IMR-90 (cell line): ENCODE data around the gene XPNPEP2. TPM values are rescaled to one million over a fixed set of nuclear protein-coding genes. Genes with fewer than 3 reads are reported as not detected.

Experiments used
- ATAC-seq: fragments of 200-7000 bp; cut with Tn5 transposase; 2 replicates; pipeline ENCODE4 v1.9.1; 2020; ENCODE audit warnings: low read depth, mild to moderate bottlenecking, moderate library complexity
- BruUV-seq: library from RNA; stranded (reverse); fragments of 400-500 nt; replicated peaks from 2 replicates; lab custom pipeline; 2021; lab: Mats Ljungman, UMichigan
- CTCF ChIA-PET: fragments of 300-600 bp; formaldehyde crosslinking; extraction: SDS; loops from one replicate; lab custom pipeline; 2021; ENCODE audit warnings: antibody characterized with exemption; lab: Yijun Ruan, JAX
- POLR2A ChIA-PET: fragments of 300-600 bp; sonication (Branson Sonifier 250); formaldehyde crosslinking; loops from one replicate; lab custom pipeline; 2022; ENCODE audit warnings: antibody characterized with exemption; ENCODE audit not compliant: unreplicated experiment; lab: Charles Lee
- DNase-seq: peaks from one replicate; pipeline ENCODE4 v3.0.0; 2013
- H2AFZ ChIP-seq: replicated peaks from 2 replicates; pipeline ENCODE3; 2013; ENCODE audit warnings: low read length, mild to moderate bottlenecking; ENCODE audit not compliant: poor library complexity
- H2AK5ac ChIP-seq: 2 replicates; pipeline ENCODE4 v1.6.1; 2013; ENCODE audit warnings: low read depth, low read length, inconsistent platforms
- H2AK9ac ChIP-seq: replicated peaks from 2 replicates; pipeline ENCODE3; 2013; ENCODE audit warnings: mild to moderate bottlenecking, low read depth, low read length, moderate library complexity; ENCODE audit not compliant: poor library complexity
- H2BK120ac ChIP-seq: 2 replicates; pipeline ENCODE4 v1.6.1; 2013; ENCODE audit warnings: low read depth, low read length, inconsistent platforms
- H2BK15ac ChIP-seq: 3 replicates; pipeline ENCODE4 v1.6.1; 2013; ENCODE audit warnings: low read depth, low read length, inconsistent platforms
- H2BK20ac ChIP-seq: 2 replicates; pipeline ENCODE4 v1.6.1; 2013; ENCODE audit warnings: low read depth, mild to moderate bottlenecking, inconsistent platforms, low read length, moderate library complexity
- H2BK5ac ChIP-seq: 2 replicates; pipeline ENCODE4 v1.6.1; 2013; ENCODE audit warnings: mild to moderate bottlenecking, low read depth, low read length, inconsistent platforms; ENCODE audit not compliant: poor library complexity, severe bottlenecking
- H3K14ac ChIP-seq: replicated peaks from 2 replicates; pipeline ENCODE4 v1.6.1; 2013; ENCODE audit warnings: low read depth, low read length, inconsistent platforms
- H3K18ac ChIP-seq: 2 replicates; pipeline ENCODE4 v1.6.1; 2013; ENCODE audit warnings: low read depth, low read length, control low read depth
- H3K23ac ChIP-seq: 2 replicates; pipeline ENCODE4 v1.6.1; 2013; ENCODE audit warnings: low read depth, low read length, inconsistent platforms
- H3K27ac ChIP-seq: 2 replicates; pipeline ENCODE4 v1.5.1; 2013; ENCODE audit warnings: mild to moderate bottlenecking, control low read depth, low read length; ENCODE audit not compliant: insufficient read depth
- H3K27me3 ChIP-seq: 2 replicates; pipeline ENCODE4 v1.6.1; 2013; ENCODE audit warnings: low read length; ENCODE audit not compliant: control insufficient read depth, insufficient read depth
- H3K36me3 ChIP-seq: 2 replicates; pipeline ENCODE4 v1.6.1; 2013; ENCODE audit warnings: low read length, mixed read lengths; ENCODE audit not compliant: control insufficient read depth, insufficient read depth
- H3K4ac ChIP-seq: 2 replicates; pipeline ENCODE4 v1.6.1; 2013; ENCODE audit warnings: low read depth, low read length, inconsistent platforms
- H3K4me1 ChIP-seq: 2 replicates; pipeline ENCODE4 v1.6.1; 2013; ENCODE audit warnings: low read length, mixed read lengths; ENCODE audit not compliant: control insufficient read depth, insufficient read depth
- H3K4me2 ChIP-seq: 2 replicates; pipeline ENCODE4 v1.6.1; 2013; ENCODE audit warnings: low read depth, mild to moderate bottlenecking, control low read depth, low read length, moderate library complexity
- H3K4me3 ChIP-seq: 2 replicates; pipeline ENCODE4 v1.5.1; 2013; ENCODE audit warnings: low read depth, mild to moderate bottlenecking, control low read depth, low read length, moderate library complexity; ENCODE audit not compliant: insufficient read depth
- H3K56ac ChIP-seq: 2 replicates; pipeline ENCODE4 v1.6.1; 2013; ENCODE audit warnings: low read length, inconsistent platforms; ENCODE audit not compliant: insufficient read depth; ENCODE audit errors: extremely low read depth
- H3K79me1 ChIP-seq, 2 experiments: 2 replicates each; pipeline ENCODE4 v1.6.1; 2013; ENCODE audit warnings: low read length in 2 of 2, inconsistent platforms in 1 of 2, low read depth in 1 of 2
- H3K9ac ChIP-seq: 2 replicates; pipeline ENCODE4 v1.6.1; 2013; ENCODE audit warnings: low read depth, low read length, control low read depth
- H3K9me1 ChIP-seq: 2 replicates; pipeline ENCODE4 v1.6.1; 2013; ENCODE audit warnings: low read length, inconsistent platforms; ENCODE audit not compliant: insufficient read depth
- H3K9me3 ChIP-seq: 2 replicates; pipeline ENCODE4 v1.6.1; 2013; ENCODE audit warnings: low read length; ENCODE audit not compliant: control insufficient read depth, insufficient read depth
- H4K20me1 ChIP-seq: 2 replicates; pipeline ENCODE4 v1.6.1; 2013; ENCODE audit warnings: low read length, inconsistent platforms; ENCODE audit not compliant: insufficient read depth
- H4K5ac ChIP-seq: 2 replicates; pipeline ENCODE4 v1.6.1; 2013; ENCODE audit warnings: mild to moderate bottlenecking, low read depth, low read length, control low read depth
- H4K8ac ChIP-seq, 2 experiments: 2 replicates each; pipeline ENCODE4 v1.6.1; 2013; ENCODE audit warnings: low read depth in 2 of 2, low read length in 2 of 2, control low read depth in 1 of 2, inconsistent platforms in 1 of 2
- H4K91ac ChIP-seq: 2 replicates; pipeline ENCODE4 v1.6.1; 2013; ENCODE audit warnings: low read depth, low read length, inconsistent platforms; ENCODE audit not compliant: insufficient read depth
- BHLHE40 ChIP-seq: fragments of 150-350 bp; IDR thresholded peaks from 2 replicates; pipeline ENCODE4 v1.6.1; 2016; ENCODE audit warnings: mild to moderate bottlenecking, low read depth, low read length
- CEBPB ChIP-seq: IDR thresholded peaks from 2 replicates; pipeline ENCODE4 v1.6.1; 2012; ENCODE audit warnings: low read depth, low read length, improper control_type of control experiment
- CHD1 ChIP-seq: IDR thresholded peaks from 2 replicates; pipeline ENCODE4 v1.6.1; 2012; ENCODE audit warnings: low read depth, low read length, improper control_type of control experiment
- FOS ChIP-seq: fragments of 150-350 bp; IDR thresholded peaks from 2 replicates; pipeline ENCODE4 v1.6.1; 2016; ENCODE audit warnings: low read depth, low read length
- MAFK ChIP-seq: IDR thresholded peaks from 2 replicates; pipeline ENCODE4 v1.6.1; 2012; ENCODE audit warnings: low read depth, low read length, improper control_type of control experiment
- MAZ ChIP-seq: IDR thresholded peaks from 2 replicates; pipeline ENCODE4 v1.6.1; 2012; ENCODE audit warnings: low read depth, mild to moderate bottlenecking, low read length, improper control_type of control experiment, moderate library complexity, borderline replicate concordance
- MXI1 ChIP-seq: IDR thresholded peaks from 2 replicates; pipeline ENCODE4 v1.6.1; 2012; ENCODE audit warnings: low read depth, mild to moderate bottlenecking, low read length, moderate library complexity, borderline replicate concordance
- NFE2L2 ChIP-seq: fragments of 150-350 bp; IDR thresholded peaks from 2 replicates; pipeline ENCODE4 v1.6.1; 2016; ENCODE audit warnings: low read depth, mild to moderate bottlenecking, low read length
- POLR2A ChIP-seq: IDR thresholded peaks from 2 replicates; pipeline ENCODE4 v1.6.1; 2012; ENCODE audit warnings: mild to moderate bottlenecking, low read depth, low read length
- RAD21 ChIP-seq: IDR thresholded peaks from 2 replicates; pipeline ENCODE4 v1.6.1; 2012; ENCODE audit warnings: low read length, improper control_type of control experiment
- RFX5 ChIP-seq: IDR thresholded peaks from 2 replicates; pipeline ENCODE4 v1.8.0; 2012; ENCODE audit warnings: low read depth, mild to moderate bottlenecking, low read length, moderate library complexity
- SMC3 ChIP-seq: fragments of 150-350 bp; IDR thresholded peaks from 2 replicates; pipeline ENCODE4 v1.6.1; 2016; ENCODE audit warnings: low read depth, mild to moderate bottlenecking, antibody characterized with exemption, low read length, moderate library complexity
- WGBS, 2 experiments: methylation state at CpG; one replicate each; pipeline versions ENCODE4 v1.1.5 to v1.1.7; 2013; ENCODE audit warnings: missing lambda C conversion rate in 2 of 2; ENCODE audit not compliant: insufficient read length in 1 of 2; ENCODE audit errors: extremely low coverage in 2 of 2; 5-methylcytosine and 5-hydroxymethylcytosine counted together
- dilution Hi-C: fragments of 300-500 bp; cut with HindIII; formaldehyde crosslinking; loops from one replicate; pipeline ENCODE4 v1.14.3; 2018; ENCODE audit warnings: low sequenced_read_pairs; ENCODE audit not compliant: unreplicated experiment
- in situ Hi-C: fragments of 300-500 bp; cut with MboI; formaldehyde crosslinking; loops from 3 replicates; pipeline ENCODE4 v1.14.3; 2019; ENCODE audit warnings: low sequenced_read_pairs, inconsistent platforms, mixed read lengths
- intact Hi-C: fragments of 100-400 bp; cut with micrococcal nuclease; formaldehyde crosslinking; loops from 2 replicates; pipeline ENCODE4 v1.10.0; 2022
- polyA plus RNA-seq, 3 experiments: library from polyadenylated mRNA; depleted of rRNA; stranded (reverse); fragments of >200 nt; gene quantifications; 2 replicates each; pipeline ENCODE4 v1.2.3, GENCODE V29; 2012; ENCODE audit warnings: low replicate concordance in 1 of 3
- total RNA-seq: library from RNA; depleted of rRNA; stranded (reverse); fragments of >200 nt; gene quantifications from 2 replicates; pipeline ENCODE4 v1.2.3, GENCODE V29; 2012
- TF ChIP-seq, protein P1 (sequence below): fragments of 150-350 bp; IDR thresholded peaks from 2 replicates; pipeline ENCODE4 v1.6.1; 2017; ENCODE audit warnings: mild to moderate bottlenecking, antibody characterized with exemption, low read length, low read depth
- TF ChIP-seq, protein P2 (sequence below): fragments of 150-350 bp; IDR thresholded peaks from 2 replicates; pipeline ENCODE4 v1.6.1; 2016; ENCODE audit warnings: low read depth, mild to moderate bottlenecking, low read length, moderate library complexity, borderline replicate concordance

Gene XPNPEP2
- total and polyA plus RNA-seq, 2 of the 4 experiments (the other 2 are of a cell fraction), result under 0.01 to 0.07 TPM

DNA sequence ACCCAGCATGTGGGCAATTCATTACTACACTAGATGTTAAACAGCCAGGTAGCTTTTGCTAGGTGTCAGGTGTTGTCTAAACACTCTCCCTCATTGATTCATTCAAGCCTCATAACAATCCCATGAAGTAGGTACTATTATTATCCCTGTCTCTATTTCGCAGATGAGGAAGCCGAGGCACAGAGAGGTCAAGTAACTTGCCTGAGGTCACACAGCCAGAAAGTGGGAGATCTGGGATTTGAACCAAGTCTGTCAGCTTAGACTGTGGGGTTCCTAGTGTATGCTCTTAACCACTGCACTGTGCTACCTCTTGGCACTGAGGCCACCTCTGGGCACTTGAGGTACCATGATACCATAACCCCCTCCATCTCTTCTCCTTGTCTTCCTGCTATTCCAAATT, 17.4 kb upstream of the XPNPEP2 start:
- Histone ChIP-seq H3K4me2 (no peak overlapping the region), H3K56ac (no peak overlapping the region), H4K8ac (no peak overlapping the region), H3K9ac (no peak overlapping the region), H3K14ac (no peak overlapping the region), H3K36me3 (no peaks in the 10 kb centered on the region), H3K18ac (no peak overlapping the region), H3K23ac (no peak overlapping the region), H3K4me3 (no peak overlapping the region), H3K27ac (no peak overlapping the region), H4K5ac (no peak overlapping the region), H2AFZ (no peak overlapping the region), H3K79me1 (no peaks in the 10 kb centered on the region), H2BK15ac (no peak overlapping the region), H3K4me1 (peaks cover 4% of the 10 kb centered on the region), H2BK20ac (no peak overlapping the region), H2AK5ac (no peak overlapping the region), H3K9me1 (no peaks in the 10 kb centered on the region), H2AK9ac (no peak overlapping the region), H2BK120ac (no peak overlapping the region), H4K91ac (no peak overlapping the region), H3K27me3 (peaks cover 16% of the 10 kb centered on the region), H4K20me1 (no peaks in the 10 kb centered on the region), H3K4ac (no peak overlapping the region), H3K9me3 (no peaks in the 10 kb centered on the region), H2BK5ac (no peak overlapping the region)
- ChIA-PET CTCF (no interaction called here), POLR2A (no interaction called here)
- WGBS, 2 experiments, result no CpG with 5 or more reads among the region's 2 CpGs
- dilution Hi-C loops (no loop called here), in situ Hi-C loops (no loop called here), intact Hi-C loops (no loop called here)
- BruUV-seq, result no TSS peak
- DNase-seq, result no peak
- no peak for ATAC-seq
- TF ChIP-seq NFE2L2 (no peak), MXI1 (no peak), RFX5 (no peak), CEBPB (no peak), BHLHE40 (no peak), RAD21 (no peak), POLR2A (no peak), MAZ (no peak), FOS (no peak), MAFK (no peak), CHD1 (no peak), SMC3 (no peak)
- TF ChIP-seq, protein P1, sequence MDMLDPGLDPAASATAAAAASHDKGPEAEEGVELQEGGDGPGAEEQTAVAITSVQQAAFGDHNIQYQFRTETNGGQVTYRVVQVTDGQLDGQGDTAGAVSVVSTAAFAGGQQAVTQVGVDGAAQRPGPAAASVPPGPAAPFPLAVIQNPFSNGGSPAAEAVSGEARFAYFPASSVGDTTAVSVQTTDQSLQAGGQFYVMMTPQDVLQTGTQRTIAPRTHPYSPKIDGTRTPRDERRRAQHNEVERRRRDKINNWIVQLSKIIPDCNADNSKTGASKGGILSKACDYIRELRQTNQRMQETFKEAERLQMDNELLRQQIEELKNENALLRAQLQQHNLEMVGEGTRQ, result no peak
- TF ChIP-seq, protein P2, sequence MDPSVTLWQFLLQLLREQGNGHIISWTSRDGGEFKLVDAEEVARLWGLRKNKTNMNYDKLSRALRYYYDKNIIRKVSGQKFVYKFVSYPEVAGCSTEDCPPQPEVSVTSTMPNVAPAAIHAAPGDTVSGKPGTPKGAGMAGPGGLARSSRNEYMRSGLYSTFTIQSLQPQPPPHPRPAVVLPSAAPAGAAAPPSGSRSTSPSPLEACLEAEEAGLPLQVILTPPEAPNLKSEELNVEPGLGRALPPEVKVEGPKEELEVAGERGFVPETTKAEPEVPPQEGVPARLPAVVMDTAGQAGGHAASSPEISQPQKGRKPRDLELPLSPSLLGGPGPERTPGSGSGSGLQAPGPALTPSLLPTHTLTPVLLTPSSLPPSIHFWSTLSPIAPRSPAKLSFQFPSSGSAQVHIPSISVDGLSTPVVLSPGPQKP, result no peak
